ENCODE data around the gene SEMA4C. TPM values are rescaled to one million over a fixed set of nuclear protein-coding genes. Genes with fewer than 3 reads are reported as not detected.

The SEMA4C gene
- total and polyA plus RNA-seq, 2 experiments from 2014 or later = 27.9 to 53.6 TPM

DNA sequence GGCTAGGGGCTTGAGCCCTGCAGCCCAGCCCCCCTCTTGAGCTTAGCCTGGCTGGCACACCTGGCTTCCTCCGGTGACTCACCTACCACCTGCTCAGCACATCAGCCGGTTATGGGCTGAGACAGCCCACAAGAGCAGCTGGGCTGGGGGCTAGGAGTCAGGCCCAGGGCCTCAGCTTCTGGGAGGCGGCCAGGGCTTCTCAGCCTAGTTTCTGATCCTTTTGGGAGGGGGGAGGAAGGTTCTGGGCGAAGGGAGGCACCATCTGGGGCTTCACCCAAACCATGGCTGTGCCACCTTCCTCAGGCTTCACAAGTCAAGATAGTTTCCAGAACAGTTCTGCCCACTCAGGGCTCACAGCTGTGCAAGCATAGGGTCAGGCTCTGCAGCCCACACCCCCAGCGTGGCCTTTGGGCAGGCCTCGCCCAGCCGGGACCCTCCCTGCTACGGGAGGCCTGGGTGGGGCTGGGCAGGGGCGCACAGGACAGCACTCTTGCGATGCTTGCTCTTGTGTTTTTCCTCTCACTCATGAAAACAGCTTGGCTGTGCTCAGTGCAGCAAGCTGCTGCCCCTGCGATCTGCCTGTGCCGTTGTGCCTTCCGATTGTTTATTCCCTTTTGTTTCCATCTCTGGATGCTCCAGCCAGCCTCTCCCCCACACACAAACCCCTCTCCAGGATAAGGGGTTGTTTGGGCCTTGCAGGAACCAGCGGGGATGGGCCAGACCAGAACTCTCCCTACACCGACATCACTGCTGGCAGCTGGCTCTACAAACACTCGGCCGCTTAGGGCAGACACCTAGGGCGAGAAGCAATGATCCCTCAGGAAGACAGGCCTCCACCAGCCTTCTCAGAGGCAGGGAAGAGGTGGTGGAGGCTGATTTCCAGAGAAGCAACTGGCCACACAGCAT, 26.1 kb upstream of the SEMA4C start:
- no peak for DNase-seq (ENCODE audit: low read depth in 1 of 2, low spot score in 1 of 2)
- H3K4me1 ChIP-seq (ENCODE audit: low read depth) = peaks cover 11% of the 10 kb centered on the region

DNA sequence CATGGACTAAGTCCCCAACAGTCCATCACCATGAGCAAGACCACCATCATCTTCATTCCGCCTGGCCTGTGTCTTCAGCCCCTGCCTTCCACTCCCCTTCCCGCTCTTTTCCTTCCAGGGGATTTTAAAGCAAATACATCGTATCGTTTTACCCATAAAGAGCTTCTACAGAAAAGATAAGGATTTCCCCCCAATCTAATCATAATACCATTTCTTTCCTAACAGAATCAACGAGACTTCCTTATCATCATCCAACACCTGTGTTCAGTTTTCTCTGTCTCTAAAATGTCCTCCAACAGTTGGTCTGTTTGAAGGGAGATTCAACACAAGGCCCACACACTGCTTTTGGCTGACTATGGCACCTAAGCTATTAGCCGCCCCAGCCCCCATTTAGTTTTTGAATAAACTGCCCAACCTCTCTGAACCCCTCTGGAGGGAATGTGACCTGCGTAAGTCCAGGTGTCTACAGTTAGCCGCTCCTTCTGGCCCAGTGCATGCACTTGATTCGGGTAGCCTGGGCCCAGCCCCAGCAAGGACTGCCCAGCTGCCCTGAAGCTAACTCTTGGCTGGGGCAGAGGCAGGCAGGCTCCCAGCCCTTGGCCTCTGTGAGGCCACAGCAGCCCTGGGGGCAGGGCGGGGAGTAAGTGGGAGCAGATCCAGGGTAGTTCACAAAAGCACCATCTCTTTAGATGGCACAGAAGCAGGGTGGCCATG, 25.3 kb upstream of the SEMA4C start:
- TF ChIP-seq, protein P1, sequence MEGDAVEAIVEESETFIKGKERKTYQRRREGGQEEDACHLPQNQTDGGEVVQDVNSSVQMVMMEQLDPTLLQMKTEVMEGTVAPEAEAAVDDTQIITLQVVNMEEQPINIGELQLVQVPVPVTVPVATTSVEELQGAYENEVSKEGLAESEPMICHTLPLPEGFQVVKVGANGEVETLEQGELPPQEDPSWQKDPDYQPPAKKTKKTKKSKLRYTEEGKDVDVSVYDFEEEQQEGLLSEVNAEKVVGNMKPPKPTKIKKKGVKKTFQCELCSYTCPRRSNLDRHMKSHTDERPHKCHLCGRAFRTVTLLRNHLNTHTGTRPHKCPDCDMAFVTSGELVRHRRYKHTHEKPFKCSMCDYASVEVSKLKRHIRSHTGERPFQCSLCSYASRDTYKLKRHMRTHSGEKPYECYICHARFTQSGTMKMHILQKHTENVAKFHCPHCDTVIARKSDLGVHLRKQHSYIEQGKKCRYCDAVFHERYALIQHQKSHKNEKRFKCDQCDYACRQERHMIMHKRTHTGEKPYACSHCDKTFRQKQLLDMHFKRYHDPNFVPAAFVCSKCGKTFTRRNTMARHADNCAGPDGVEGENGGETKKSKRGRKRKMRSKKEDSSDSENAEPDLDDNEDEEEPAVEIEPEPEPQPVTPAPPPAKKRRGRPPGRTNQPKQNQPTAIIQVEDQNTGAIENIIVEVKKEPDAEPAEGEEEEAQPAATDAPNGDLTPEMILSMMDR (IDR thresholded peaks at IDR 0.05; ENCODE audit: low read depth, low read length) = no peak
- Histone ChIP-seq H3K4me3 (no peak overlapping the region), H3K4me1 (ENCODE audit: low read depth) (peaks cover 18% of the 10 kb centered on the region), H3K27me3 (no peaks in the 10 kb centered on the region), H3K36me3 (no peaks in the 10 kb centered on the region), H3K27ac (no peak overlapping the region), H3K9me3 (ENCODE audit: low read depth) (no peaks in the 10 kb centered on the region)
- DNase-seq (ENCODE audit: low read depth in 1 of 2, low spot score in 1 of 2) = no peak

More for the DNA sequence above, 26.1 kb upstream of the SEMA4C start:
- no peaks in the 10 kb centered on the region for H3K9me3 ChIP-seq (ENCODE audit: low read depth)
- H3K4me3 ChIP-seq = no peak overlapping the region
- TF ChIP-seq, protein P1 (IDR thresholded peaks at IDR 0.05; ENCODE audit: low read depth, low read length) = no peak
- H3K36me3 ChIP-seq = no peaks in the 10 kb centered on the region
- no peak overlapping the region for H3K27ac ChIP-seq
- H3K27me3 ChIP-seq = no peaks in the 10 kb centered on the region

DNA sequence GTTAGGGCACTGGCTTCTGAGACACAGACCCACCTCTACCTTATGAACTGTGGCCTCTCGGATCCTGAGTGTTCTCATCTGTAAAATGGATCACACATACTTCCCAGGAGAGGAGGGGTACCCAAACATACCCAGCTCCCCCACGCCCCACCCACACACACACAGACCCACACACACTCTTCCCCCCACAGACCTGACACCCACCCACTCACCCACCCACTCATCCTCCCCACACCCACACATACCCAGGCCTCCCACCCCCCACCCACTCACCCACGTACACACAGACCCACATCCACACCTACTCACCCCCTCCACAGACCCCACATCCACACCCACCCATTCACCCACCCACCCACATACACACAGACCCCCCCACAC, 24.3 kb upstream of the SEMA4C start:
- H3K4me1 ChIP-seq (ENCODE audit: low read depth) = peaks cover 18% of the 10 kb centered on the region
- H3K27me3 ChIP-seq = no peaks in the 10 kb centered on the region
- DNase-seq (ENCODE audit: low read depth in 1 of 2, low spot score in 1 of 2) = no peak
- TF ChIP-seq, protein P1 (IDR thresholded peaks at IDR 0.05; ENCODE audit: low read depth, low read length) = no peak
- H3K36me3 ChIP-seq = no peaks in the 10 kb centered on the region
- no peaks in the 10 kb centered on the region for H3K9me3 ChIP-seq (ENCODE audit: low read depth)
- no peak overlapping the region for H3K27ac ChIP-seq
- no peak overlapping the region for H3K4me3 ChIP-seq

DNA sequence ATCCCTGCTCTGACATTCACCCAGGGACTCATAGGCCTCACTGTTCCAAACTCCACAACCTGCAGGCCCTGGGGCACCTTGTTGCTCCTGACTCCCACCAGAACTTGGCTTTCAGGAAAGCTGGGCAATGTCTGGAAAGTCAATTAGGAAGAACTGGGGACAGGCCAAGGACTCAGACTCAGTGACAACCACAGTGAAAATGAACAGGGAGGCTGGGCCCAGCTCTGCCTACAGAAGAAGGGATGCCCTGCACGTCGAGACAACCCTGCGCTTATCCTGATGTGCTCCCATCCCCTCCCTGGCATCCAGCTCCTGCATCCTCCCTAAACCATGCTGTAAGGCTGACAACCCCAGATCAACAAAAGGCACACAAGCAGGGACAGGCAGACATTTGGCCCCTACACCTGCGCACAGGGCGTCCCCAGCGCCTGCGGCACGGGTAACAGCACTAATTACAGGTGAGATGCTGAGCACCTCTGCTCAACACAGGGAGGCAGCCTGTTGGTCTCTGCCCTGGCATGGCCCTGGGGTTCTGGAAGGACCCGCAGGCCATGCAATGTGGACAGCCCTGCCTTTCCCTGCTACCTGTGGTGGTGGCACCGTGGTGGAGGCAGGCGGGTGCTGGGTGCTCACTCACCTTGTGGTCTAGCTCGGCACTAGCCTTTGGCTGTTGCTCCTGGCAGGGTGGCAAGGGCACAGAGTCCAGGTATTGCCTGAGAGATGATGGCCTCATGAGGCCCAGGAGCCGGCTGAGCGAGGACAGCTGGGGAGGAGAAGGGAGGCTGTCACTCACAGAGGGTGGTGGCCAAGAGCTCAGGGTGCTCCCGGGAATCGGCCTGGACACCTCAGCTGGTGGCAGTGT, 23.6 kb upstream of the SEMA4C start:
- H3K4me1 ChIP-seq (ENCODE audit: low read depth) = peaks cover 18% of the 10 kb centered on the region
- no peaks in the 10 kb centered on the region for H3K27me3 ChIP-seq
- TF ChIP-seq, protein P1 (IDR thresholded peaks at IDR 0.05; ENCODE audit: low read depth, low read length) = no peak
- DNase-seq (ENCODE audit: low read depth in 1 of 2, low spot score in 1 of 2) = no peak
- H3K27ac ChIP-seq = no peak overlapping the region
- H3K36me3 ChIP-seq = no peaks in the 10 kb centered on the region
- H3K9me3 ChIP-seq (ENCODE audit: low read depth) = no peaks in the 10 kb centered on the region
- H3K4me3 ChIP-seq = no peak overlapping the region

Data from cardiac muscle cell (in vitro differentiated cells and primary cell).